HK-2 (cell line): ENCODE measurements around the gene DLG1.

Source experiments
- DNase-seq: peaks from one replicate; pipeline ENCODE4 v3.0.0-alpha.2; 2018; ENCODE audit not compliant: unreplicated experiment

DLG1 gene

GRCh38 chr3:197298341-197298944, at the start of gene DLG1:
TSS of gene DLG1 (minus strand) at chr3:197298612. CDS start at chr3:197297204, 1,408 bp downstream.
- peak; percentile 94 for DNase-seq

GRCh38 chr3:197348014-197348413, 49.6 kb upstream of the DLG1 start:
- no peak for DNase-seq

- DNase-seq = no peak
These were observed 47.0 kb upstream of the DLG1 start for GRCh38 chr3:197345390-197345789.

GRCh38 chr3:197344582-197345318, 46.3 kb upstream of the DLG1 start:
- DNase-seq = no peak

GRCh38 chr3:197343656-197344408, 45.4 kb upstream of the DLG1 start:
- no peak for DNase-seq

- no peak for DNase-seq
These were observed 44.7 kb upstream of the DLG1 start for GRCh38 chr3:197343111-197343510.

GRCh38 chr3:197340521-197340871, 42.1 kb upstream of the DLG1 start:
- DNase-seq = no peak

- DNase-seq = peak; percentile 66
These were observed 41.6 kb upstream of the DLG1 start for GRCh38 chr3:197339841-197340520.

- no peak for DNase-seq
These were observed 40.2 kb upstream of the DLG1 start for GRCh38 chr3:197338586-197338985.

GRCh38 chr3:197337656-197338055, 39.2 kb upstream of the DLG1 start:
- no peak for DNase-seq

GRCh38 chr3:197337214-197337613, 38.8 kb upstream of the DLG1 start:
- DNase-seq = no peak

GRCh38 chr3:197336348-197336747, 37.9 kb upstream of the DLG1 start:
- no peak for DNase-seq

- DNase-seq = peak; percentile 66
These were observed 37.2 kb upstream of the DLG1 start for GRCh38 chr3:197335428-197336132.

- no peak for DNase-seq
These were observed 35.7 kb upstream of the DLG1 start for GRCh38 chr3:197333901-197334639.

- DNase-seq = no peak
These were observed 32.7 kb upstream of the DLG1 start for GRCh38 chr3:197331131-197331530.

- no peak for DNase-seq
These were observed 31.0 kb upstream of the DLG1 start for GRCh38 chr3:197329382-197329781.

GRCh38 chr3:197328198-197328597, 29.8 kb upstream of the DLG1 start:
- no peak for DNase-seq

GRCh38 chr3:197327701-197328100, 29.3 kb upstream of the DLG1 start:
- DNase-seq = no peak

GRCh38 chr3:197325773-197326172, 27.4 kb upstream of the DLG1 start:
- DNase-seq = no peak

- no peak for DNase-seq
These were observed 23.7 kb upstream of the DLG1 start for GRCh38 chr3:197322149-197322548.

GRCh38 chr3:197320582-197320981, 22.2 kb upstream of the DLG1 start:
- DNase-seq = no peak
